Measurements from ENCODE around the gene NACC2.

Gene NACC2

DNA sequence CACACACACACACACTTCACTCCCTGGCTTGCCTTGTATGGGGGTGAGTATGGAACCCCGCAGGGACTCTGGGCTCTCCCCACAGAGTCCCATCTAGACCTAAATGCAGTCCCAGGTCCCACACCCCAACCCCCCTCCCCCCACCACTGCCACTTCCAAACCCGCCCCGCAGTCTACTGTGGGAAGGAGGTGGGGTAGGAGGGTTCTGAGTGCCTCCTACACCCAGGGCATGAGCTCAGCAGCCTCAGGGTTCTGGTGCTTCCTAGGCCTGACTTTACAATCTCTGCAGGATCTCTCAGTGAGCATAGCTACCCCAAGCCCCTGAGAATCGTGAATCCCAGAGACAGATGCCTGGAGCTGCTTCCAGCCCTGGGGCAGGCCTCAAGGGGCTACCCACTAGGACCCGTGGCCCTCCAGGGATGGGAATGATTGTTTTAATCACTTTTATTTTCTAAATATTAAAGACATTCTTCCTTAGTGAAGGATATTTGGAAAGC, 1.5 kb upstream of the NACC2 start:
- in situ Hi-C loops (cut with MboI; ENCODE audit: low sequenced_read_pairs): no loop called here

GRCh38 chr9:136093995-136094881, 851 bp downstream of the NACC2 start:
- in situ Hi-C loops (cut with MboI; ENCODE audit: low sequenced_read_pairs): no loop called here

- in situ Hi-C loops (cut with MboI; ENCODE audit: low sequenced_read_pairs): no loop called here
Observed at GRCh38 chr9:136093346-136093986, 1.6 kb downstream of the NACC2 start.

- in situ Hi-C loops (cut with MboI; ENCODE audit: low sequenced_read_pairs): no loop called here
Observed at GRCh38 chr9:136092741-136093140, 2.3 kb downstream of the NACC2 start.

GRCh38 chr9:136092353-136092650, 2.8 kb downstream of the NACC2 start:
- in situ Hi-C loops (cut with MboI; ENCODE audit: low sequenced_read_pairs): no loop called here

GRCh38 chr9:136091582-136092352, 3.3 kb downstream of the NACC2 start:
- in situ Hi-C loops (cut with MboI; ENCODE audit: low sequenced_read_pairs): no loop called here

GRCh38 chr9:136090768-136091581, 4.1 kb downstream of the NACC2 start:
- in situ Hi-C loops (cut with MboI; ENCODE audit: low sequenced_read_pairs): no loop called here

DNA sequence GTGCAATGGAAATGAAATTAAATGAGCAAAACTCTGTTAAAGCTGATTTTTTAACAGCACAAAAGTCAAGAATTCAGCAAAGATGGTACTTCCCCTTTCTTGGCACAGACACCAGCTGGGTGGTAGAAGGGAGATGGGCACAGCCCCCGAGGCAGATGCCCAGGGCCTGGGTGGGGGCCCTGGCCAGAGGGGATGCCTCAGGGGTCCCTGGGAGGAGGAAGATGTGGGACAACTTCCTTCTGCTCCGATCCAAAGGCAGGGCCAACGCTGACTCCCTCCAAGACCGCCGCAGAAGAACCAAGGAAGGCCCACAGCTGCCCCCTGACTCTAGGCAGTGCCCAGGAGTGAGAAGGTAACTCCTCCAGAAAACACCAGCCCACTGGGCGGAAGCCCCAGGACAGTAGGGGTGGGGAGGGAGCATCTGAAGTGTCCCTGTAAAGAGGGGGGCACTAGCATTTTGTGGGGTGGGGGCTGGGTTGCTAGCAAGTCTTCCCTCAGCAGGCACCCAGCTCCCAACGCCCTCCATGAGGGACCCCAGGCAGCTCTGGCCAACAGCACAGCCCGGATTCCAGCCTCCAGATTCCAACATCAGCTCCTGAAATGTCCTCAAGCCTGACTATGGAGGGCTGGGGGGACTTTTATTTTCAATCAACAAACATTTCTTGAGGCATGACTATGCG, 4.9 kb downstream of the NACC2 start:
- in situ Hi-C loops (cut with MboI; ENCODE audit: low sequenced_read_pairs): no loop called here

- in situ Hi-C loops (cut with MboI; ENCODE audit: low sequenced_read_pairs): no loop called here
Observed at GRCh38 chr9:136089697-136090045, 5.4 kb downstream of the NACC2 start.

GRCh38 chr9:136088939-136089696, 6.0 kb downstream of the NACC2 start:
- in situ Hi-C loops (cut with MboI; ENCODE audit: low sequenced_read_pairs): no loop called here

- in situ Hi-C loops (cut with MboI; ENCODE audit: low sequenced_read_pairs): no loop called here
Observed at GRCh38 chr9:136088481-136088938, 6.6 kb downstream of the NACC2 start.

DNA sequence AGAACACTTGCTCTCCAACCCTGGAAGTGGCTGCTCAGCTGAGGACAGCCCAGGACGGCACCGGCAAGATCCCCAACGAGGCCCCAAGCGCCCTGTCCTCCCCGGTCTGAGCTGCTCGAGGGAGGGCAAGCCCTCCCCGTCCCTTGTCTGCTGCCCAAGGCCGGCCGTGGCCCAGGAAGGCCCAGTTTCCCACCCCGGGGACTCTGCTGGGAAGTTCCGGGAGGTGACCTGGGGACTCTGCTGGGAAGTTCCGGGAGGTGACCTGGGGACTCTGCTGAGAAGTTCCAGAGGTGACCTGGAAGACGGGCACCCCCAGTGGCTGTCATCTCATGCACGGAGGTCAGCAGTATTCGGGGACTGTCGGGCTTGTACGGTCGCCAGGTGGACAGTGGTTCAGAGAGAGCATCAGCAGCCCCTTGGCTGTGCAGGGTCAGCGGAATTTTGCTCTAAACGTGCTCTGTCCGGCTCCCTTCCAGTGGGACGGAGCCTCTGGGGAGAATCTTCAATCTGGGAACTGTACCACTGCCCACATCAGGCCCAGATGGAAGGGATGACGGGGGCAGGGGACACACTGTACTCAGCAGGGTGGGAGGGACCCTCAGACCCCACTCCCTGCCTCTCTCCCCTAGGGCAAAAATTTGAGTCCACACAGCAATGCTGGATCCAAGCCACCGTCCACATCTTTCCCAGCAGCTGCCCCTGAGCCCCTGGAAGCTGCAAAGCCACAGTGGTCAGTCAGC, 7.2 kb downstream of the NACC2 start:
- in situ Hi-C loops (cut with MboI; ENCODE audit: low sequenced_read_pairs): no loop called here

DNA sequence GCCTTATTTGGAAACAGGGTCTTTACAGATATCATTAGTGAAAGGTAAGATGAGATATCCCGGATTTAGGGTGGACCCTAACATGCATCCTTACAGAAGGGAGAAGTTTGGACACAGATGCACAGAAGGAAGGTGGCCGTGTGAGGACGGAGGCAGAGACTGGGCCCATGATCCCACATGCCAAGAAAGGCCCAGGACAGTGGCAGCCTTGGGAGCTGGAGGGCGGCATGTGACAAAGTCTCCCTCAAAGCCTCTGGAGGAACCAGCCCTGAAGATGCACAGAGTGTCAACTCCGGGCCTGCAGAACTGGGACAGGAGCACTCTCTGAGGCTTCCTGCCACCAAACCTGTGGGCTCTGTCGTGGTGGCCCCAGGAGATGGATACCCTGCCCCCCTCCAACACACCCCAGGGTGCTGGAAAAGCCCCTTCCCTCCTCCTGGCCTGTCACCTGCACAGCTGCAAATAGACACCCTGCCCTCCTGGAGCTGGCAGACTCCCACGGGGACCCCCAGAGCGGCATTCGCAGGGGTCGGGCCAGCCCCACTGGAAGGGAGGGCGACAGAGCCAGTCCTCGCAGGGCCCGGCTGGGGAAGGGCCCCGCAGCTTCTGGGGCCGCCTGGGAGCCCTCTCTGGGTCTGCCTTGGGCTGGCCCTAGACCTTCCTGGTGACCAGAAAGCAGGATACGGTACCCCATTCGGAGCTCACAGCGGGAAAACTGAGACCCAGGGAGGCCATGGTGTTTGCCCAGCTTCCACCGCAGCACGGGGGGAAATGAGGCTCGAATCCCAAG, 7.9 kb downstream of the NACC2 start:
- in situ Hi-C loops (cut with MboI; ENCODE audit: low sequenced_read_pairs): no loop called here

GRCh38 chr9:136086213-136086881, 8.7 kb downstream of the NACC2 start:
- in situ Hi-C loops (cut with MboI; ENCODE audit: low sequenced_read_pairs): no loop called here

DNA sequence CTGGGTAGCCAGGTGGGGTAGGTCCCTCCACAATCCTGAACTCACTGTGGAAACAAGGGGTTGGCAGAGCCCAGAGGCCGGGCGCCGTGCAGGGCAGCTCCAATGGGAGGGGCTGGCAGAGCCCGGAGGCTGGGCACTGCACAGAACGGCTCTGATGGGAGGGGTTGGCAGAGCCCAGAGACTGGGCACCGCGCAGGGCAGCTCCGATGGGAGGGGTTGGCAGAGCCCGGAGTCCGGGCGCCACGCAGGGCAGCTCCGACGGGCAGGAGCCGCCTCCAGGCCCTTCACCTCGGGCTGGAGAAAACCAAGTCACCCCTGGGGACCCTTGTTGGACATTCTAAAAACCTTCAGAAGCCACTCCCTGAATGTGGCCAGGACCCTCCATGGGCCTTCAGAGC, 9.3 kb downstream of the NACC2 start:
- in situ Hi-C loops (cut with MboI; ENCODE audit: low sequenced_read_pairs): no loop called here

GRCh38 chr9:136084063-136084944, 10.8 kb downstream of the NACC2 start:
- in situ Hi-C loops (cut with MboI; ENCODE audit: low sequenced_read_pairs): no loop called here

All from HL-60/S4 treated with phorbol 12-myristate 13-acetate at 8.2 ng/mL for 4 days and 3 days (cell line).